Astrocyte of the spinal cord (primary cell): Measurements from ENCODE around the gene FAR2.
A peak's percentile ranks its signal among the peaks of the same experiment; 100 is the strongest.

Experiments used
- DNase-seq: peaks from one replicate; pipeline ENCODE4 v3.0.0; 2011; ENCODE audit warnings: low read depth, low spot score
- H3K4me3 ChIP-seq: 2 replicates; pipeline ENCODE4 v1.5.1; 2011; ENCODE audit warnings: low read depth, mild to moderate bottlenecking, low read length, moderate library complexity
- in situ Hi-C: cut with HindIII; loops from 2 replicates; pipeline ENCODE4 v1.10.0; 2017; ENCODE audit warnings: low sequenced_read_pairs
- TF ChIP-seq, protein P1 (sequence below): IDR thresholded peaks from 2 replicates; pipeline ENCODE4 v1.5.1; 2012; ENCODE audit warnings: low read depth, mild to moderate bottlenecking, low read length, inconsistent platforms

The FAR2 gene

DNA sequence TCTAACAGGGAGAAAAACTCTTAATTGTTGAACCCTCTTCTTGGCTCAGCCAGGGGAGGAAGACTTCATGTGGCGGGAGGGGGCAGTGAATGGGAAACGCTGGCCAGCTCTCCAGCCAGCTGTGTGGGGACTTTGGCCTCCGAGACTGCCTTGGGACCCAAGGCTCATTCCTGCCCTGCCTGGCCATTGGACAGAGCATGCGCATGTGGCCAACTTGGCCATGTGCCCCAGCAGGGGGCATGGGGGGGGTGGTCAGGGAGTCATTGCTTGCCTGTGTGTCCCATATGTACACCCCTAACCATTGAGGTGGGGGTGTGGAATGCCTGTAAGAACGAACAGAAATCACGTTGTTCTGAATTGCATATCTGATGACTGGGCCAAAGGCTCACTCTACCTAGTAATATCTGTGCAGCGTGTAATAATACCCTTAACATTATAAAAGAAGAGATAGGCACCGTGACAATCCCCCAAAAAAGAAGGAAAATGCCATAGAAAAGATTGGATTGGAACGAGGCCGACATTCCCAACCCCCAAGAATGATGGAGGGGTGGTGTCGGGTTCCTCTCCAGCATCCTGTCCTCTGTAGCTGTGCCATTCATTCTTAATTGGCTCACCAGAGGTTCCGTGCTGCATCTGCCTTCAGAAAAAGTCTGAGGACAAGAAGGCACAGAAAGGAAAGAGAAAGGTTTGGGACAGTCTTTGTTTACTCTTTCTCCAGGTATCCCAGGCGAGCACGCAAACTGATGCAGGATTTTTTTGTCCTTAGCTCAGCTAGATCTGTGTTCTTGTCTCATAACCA is 3.5 kb upstream of the FAR2 start:
- H3K4me3 ChIP-seq = no peak overlapping the region
- in situ Hi-C loops = no loop called here
- TF ChIP-seq, protein P1, sequence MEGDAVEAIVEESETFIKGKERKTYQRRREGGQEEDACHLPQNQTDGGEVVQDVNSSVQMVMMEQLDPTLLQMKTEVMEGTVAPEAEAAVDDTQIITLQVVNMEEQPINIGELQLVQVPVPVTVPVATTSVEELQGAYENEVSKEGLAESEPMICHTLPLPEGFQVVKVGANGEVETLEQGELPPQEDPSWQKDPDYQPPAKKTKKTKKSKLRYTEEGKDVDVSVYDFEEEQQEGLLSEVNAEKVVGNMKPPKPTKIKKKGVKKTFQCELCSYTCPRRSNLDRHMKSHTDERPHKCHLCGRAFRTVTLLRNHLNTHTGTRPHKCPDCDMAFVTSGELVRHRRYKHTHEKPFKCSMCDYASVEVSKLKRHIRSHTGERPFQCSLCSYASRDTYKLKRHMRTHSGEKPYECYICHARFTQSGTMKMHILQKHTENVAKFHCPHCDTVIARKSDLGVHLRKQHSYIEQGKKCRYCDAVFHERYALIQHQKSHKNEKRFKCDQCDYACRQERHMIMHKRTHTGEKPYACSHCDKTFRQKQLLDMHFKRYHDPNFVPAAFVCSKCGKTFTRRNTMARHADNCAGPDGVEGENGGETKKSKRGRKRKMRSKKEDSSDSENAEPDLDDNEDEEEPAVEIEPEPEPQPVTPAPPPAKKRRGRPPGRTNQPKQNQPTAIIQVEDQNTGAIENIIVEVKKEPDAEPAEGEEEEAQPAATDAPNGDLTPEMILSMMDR = no peak
- DNase-seq = no peak

DNA sequence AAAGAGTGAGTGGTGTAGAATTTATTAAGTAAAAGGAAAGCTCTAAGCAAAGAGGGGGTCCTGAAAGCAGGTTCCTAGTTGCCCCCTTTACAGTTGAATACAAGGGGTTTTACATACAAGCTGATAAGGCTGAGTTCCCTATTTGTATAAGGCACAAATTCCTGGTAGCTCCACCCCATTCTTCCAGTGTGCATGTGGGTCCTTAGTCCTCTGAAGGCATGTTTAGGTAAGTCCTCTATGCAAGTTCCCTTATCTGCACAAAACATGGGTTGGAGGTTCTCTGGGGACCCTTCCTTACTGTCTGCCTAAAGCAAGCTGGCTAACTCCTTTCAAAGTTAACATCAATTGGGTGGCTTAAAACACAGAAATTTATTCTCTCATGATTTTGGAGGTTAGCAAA is 2.9 kb upstream of the FAR2 start:
- TF ChIP-seq, protein P1 = no peak
- in situ Hi-C loops = no loop called here
- DNase-seq = no peak
- no peak overlapping the region for H3K4me3 ChIP-seq

DNA sequence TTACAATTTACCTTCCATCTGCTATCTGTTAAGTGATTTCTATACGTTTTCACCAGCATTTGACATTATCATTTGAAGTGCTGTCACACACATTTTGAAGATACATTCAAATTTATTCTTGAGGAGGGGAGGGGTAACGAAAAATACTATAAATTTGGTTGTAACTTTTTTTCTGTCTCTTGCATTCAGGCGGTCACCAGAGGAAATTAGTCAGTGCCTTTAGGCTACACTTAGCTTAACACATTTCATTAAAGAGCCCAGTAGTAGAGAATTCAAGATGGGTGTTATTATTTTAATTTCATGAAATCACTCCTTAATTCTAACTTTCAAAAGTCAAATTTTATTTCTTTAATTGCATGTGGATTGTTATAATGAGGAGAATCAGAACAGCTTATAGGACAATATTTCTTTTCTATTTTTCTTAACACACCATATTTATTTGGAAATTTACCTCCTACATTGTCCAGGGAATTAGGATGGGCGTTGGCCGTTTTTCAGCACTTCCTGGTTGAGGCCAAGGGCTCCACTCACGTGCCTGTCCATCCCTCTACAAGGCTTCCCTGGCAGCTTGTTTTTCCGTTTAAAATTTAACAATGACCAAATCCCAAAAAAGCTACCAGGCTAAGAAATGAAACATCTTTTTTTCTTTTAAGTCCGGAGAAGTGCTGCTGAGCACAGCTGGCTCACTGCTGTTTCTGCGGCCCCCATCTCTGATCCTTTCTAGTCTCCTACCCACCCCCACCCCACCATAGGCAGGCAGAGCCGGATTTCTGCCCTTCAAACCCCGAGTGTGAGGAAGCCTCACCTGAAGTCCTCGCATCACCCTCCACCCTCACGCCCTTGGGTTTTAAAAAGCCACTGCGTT is 1.1 kb upstream of the FAR2 start:
- DNase-seq = peak; percentile 22
- H3K4me3 ChIP-seq = peak overlapping the region; percentile 72
- in situ Hi-C loops = no loop called here
- TF ChIP-seq, protein P1 = no peak

DNA sequence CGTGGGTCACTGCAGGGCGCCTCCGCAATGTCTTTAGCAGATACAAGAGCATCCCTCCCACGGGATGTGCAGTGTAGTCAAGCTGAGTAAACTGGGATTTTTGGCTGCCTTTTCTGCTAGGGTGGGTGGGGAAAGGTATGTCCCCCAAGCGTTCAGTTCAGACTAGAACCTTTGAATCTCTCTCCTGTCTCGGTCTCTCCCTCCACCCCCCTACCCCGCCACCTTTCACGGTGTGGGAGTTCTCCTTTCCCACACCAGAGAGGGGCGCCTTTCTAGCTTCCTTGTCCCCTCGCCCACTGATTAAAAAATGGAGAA is 525 bp upstream of the FAR2 start:
- peak overlapping the region; percentile 72 for H3K4me3 ChIP-seq
- in situ Hi-C loops = no loop called here
- TF ChIP-seq, protein P1 = peak; percentile 7
- no peak for DNase-seq

DNA sequence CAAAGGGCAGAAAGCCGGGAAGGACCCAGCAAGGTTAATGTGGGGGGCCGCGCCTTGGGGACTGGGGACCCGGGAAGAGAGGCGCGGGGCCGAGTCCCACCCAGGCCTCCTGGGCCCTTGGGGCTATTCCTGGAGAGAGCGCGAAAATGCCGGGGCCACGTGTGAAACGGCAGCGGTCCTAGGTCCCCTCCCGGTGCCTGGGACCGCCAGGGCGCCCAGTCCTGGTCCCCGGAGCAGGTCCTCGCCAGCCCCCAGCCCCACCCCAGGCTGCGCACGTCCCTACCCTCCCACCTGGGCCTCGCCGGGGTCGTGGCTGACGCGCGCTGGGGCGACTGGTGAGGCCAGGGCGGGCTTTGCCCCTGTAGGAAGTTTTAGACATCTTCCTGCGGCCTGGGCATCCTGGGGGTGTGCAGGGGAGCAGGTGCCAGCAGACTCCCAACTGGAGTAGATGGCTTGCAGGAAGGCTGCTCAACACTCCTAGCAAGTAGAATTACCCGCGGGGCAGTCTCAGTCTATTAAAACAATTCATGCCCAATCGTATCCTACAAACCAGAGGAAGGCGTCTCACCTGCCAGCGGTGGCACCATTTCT is 708 bp downstream of the FAR2 start:
- DNase-seq = no peak
- TF ChIP-seq, protein P1 = no peak
- peak overlapping the region; percentile 72 for H3K4me3 ChIP-seq
- in situ Hi-C loops = no loop called here

DNA sequence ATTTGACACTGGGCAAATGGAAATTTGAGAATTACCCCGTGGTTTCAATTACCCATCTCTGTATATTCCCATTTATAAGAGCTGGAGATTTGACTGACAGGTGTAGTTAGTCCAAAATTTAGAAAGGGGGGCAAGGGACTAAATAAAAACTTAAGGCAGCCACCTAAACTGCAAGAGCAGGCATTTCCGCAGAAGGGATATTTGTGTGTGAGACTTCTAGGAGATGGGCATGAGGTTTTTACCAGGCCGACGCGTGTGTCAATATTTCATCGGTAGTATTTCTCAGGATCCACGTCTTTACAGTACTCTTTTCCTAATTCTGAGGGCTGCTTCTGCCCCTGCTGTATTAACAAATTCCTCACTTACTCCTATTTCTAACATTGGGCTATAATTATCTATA is 1.4 kb downstream of the FAR2 start:
- in situ Hi-C loops = no loop called here
- TF ChIP-seq, protein P1 = no peak
- no peak overlapping the region for H3K4me3 ChIP-seq
- DNase-seq = no peak
